H1 (cell line): ENCODE results near the gene NACA. TPM values are rescaled to one million over a fixed set of nuclear protein-coding genes. Genes with fewer than 3 reads are reported as not detected.

Experiments
- CTCF ChIA-PET: fragments of 300-600 bp; sonication (Branson Sonifier 250); formaldehyde crosslinking; loops from one replicate; lab custom pipeline; 2021; ENCODE audit not compliant: partially characterized antibody; lab: Charles Lee
- POLR2A ChIA-PET: fragments of 300-600 bp; sonication (Branson Sonifier 250); formaldehyde crosslinking; loops from one replicate; lab custom pipeline; 2021; ENCODE audit warnings: inconsistent platforms; ENCODE audit not compliant: partially characterized antibody; lab: Charles Lee
- DNase-seq, 2 experiments: peaks; one replicate each; pipeline versions ENCODE4 v3.0.0 to v3.0.0-alpha.2; 2010 to 2022; ENCODE audit warnings: low spot score in 2 of 2, low read depth in 1 of 2, mixed read lengths in 1 of 2
- FAIRE-seq: peaks from 2 replicates; lab custom pipeline; 2011; peaks lifted over from hg19 to GRCh38; lab: Jason Lieb, UNC
- H2AFZ ChIP-seq: 2 replicates; pipeline ENCODE4 v1.8.1; 2012; ENCODE audit warnings: low read length, inconsistent platforms
- H2AK5ac ChIP-seq: 2 replicates; pipeline ENCODE4 v1.6.1; 2013; ENCODE audit warnings: low read depth, low read length
- H2BK120ac ChIP-seq: replicated peaks from 2 replicates; pipeline ENCODE3; 2013; ENCODE audit warnings: low read depth, low read length, inconsistent platforms
- H2BK12ac ChIP-seq: 2 replicates; pipeline ENCODE4 v1.6.1; 2013; ENCODE audit warnings: low read depth, low read length
- H2BK15ac ChIP-seq: 2 replicates; pipeline ENCODE4 v1.6.1; 2013; ENCODE audit warnings: low read length
- H2BK20ac ChIP-seq: 2 replicates; pipeline ENCODE4 v1.6.1; 2013; ENCODE audit warnings: low read length
- H2BK5ac ChIP-seq: 2 replicates; pipeline ENCODE4 v1.6.1; 2013; ENCODE audit warnings: low read depth, low read length
- H3K14ac ChIP-seq: 2 replicates; pipeline ENCODE4 v1.6.1; 2013; ENCODE audit warnings: inconsistent platforms; ENCODE audit not compliant: insufficient read length
- H3K18ac ChIP-seq: 2 replicates; pipeline ENCODE4 v1.6.1; 2013; ENCODE audit warnings: low read length; ENCODE audit errors: extremely low read depth
- H3K23ac ChIP-seq: 2 replicates; pipeline ENCODE4 v1.6.1; 2013; ENCODE audit warnings: inconsistent platforms; ENCODE audit not compliant: insufficient read length
- H3K23me2 ChIP-seq: 2 replicates; pipeline ENCODE4 v1.6.1; 2013; ENCODE audit warnings: low read depth, low read length
- H3K27ac ChIP-seq: 2 replicates; pipeline ENCODE4 v1.6.1; 2011; ENCODE audit warnings: low read depth, low read length, inconsistent platforms
- H3K27me3 ChIP-seq, 4 experiments: replicated peaks in 1 of 4; 1 replicate in 1 of 4; 2 replicates in 3 of 4; pipeline versions ENCODE4 v1.6.1 to v1.8.1; 2011 to 2013; ENCODE audit warnings: low read length in 3 of 4, mild to moderate bottlenecking in 3 of 4, inconsistent platforms in 2 of 4, mixed read lengths in 2 of 4, moderate library complexity in 1 of 4; ENCODE audit not compliant: control insufficient read depth in 3 of 4, insufficient read depth in 3 of 4; ENCODE audit errors: extremely low read depth in 1 of 4
- H3K36me3 ChIP-seq, 4 experiments: 2 replicates each; pipeline versions ENCODE4 v1.6.1 to v1.8.1; 2011 to 2013; ENCODE audit warnings: mild to moderate bottlenecking in 4 of 4, low read length in 3 of 4, moderate library complexity in 2 of 4, control low read depth in 1 of 4, inconsistent platforms in 1 of 4; ENCODE audit not compliant: insufficient read depth in 4 of 4, control insufficient read depth in 2 of 4
- H3K4ac ChIP-seq: replicated peaks from 2 replicates; pipeline ENCODE3; 2013; ENCODE audit warnings: low read length, low read depth, mixed read lengths, inconsistent platforms; ENCODE audit not compliant: insufficient read length
- H3K4me1 ChIP-seq, 4 experiments: replicated peaks in 1 of 4; 1 replicate in 1 of 4; 2 replicates in 3 of 4; pipeline versions ENCODE4 v1.6.1 to v1.8.1; 2011 to 2013; ENCODE audit warnings: low read length in 3 of 4, inconsistent platforms in 2 of 4, mixed read lengths in 1 of 4; ENCODE audit not compliant: insufficient read depth in 4 of 4, control insufficient read depth in 3 of 4
- H3K4me2 ChIP-seq, 2 experiments: 2 replicates each; pipeline versions ENCODE4 v1.6.1 to v1.8.1; 2011 to 2013; ENCODE audit warnings: low read depth in 2 of 2, low read length in 2 of 2, control low read depth in 1 of 2, inconsistent platforms in 1 of 2, mild to moderate bottlenecking in 1 of 2; ENCODE audit not compliant: insufficient read depth in 1 of 2
- H3K4me3 ChIP-seq, 4 experiments: fragments of 200-600, 300-600 bp in 1 of 4; sonication (generic), shearing (Covaris generic), sonication (Bioruptor Twin) in 1 of 4; 2 replicates each; pipeline versions ENCODE4 v1.5.1 to v1.8.1; 2011 to 2016; ENCODE audit warnings: low read length in 4 of 4, low read depth in 3 of 4, control low read depth in 2 of 4, inconsistent platforms in 2 of 4, mild to moderate bottlenecking in 2 of 4, mixed read lengths in 1 of 4, moderate library complexity in 1 of 4; ENCODE audit not compliant: insufficient read depth in 2 of 4; ENCODE audit errors: extremely low read depth in 1 of 4
- H3K56ac ChIP-seq: replicated peaks from 2 replicates; pipeline ENCODE3; 2013; ENCODE audit warnings: low read depth, mild to moderate bottlenecking, mixed read lengths, low read length, inconsistent platforms; ENCODE audit not compliant: insufficient read length
- H3K79me1 ChIP-seq: 2 replicates; pipeline ENCODE4 v1.6.1; 2013; ENCODE audit warnings: low read depth, low read length, control low read depth
- H3K79me2 ChIP-seq, 2 experiments: 2 replicates each; pipeline versions ENCODE4 v1.6.1 to v1.8.1; 2012 to 2013; ENCODE audit warnings: low read length in 2 of 2, mild to moderate bottlenecking in 2 of 2, inconsistent platforms in 1 of 2; ENCODE audit not compliant: insufficient read depth in 2 of 2, control insufficient read depth in 1 of 2
- H3K9ac ChIP-seq, 4 experiments: replicated peaks in 1 of 4; 1 replicate in 1 of 4; 2 replicates in 3 of 4; pipeline versions ENCODE4 v1.6.1 to v1.8.1; 2011 to 2013; ENCODE audit warnings: low read depth in 3 of 4, low read length in 3 of 4, control low read depth in 2 of 4, mild to moderate bottlenecking in 2 of 4, moderate library complexity in 2 of 4, inconsistent platforms in 1 of 4; ENCODE audit errors: extremely low read depth in 1 of 4
- H3K9me3 ChIP-seq, 2 experiments: 2 replicates each; pipeline versions ENCODE4 v1.6.1 to v1.8.1; 2012 to 2013; ENCODE audit warnings: mild to moderate bottlenecking in 2 of 2, moderate library complexity in 2 of 2, control low read depth in 1 of 2, inconsistent platforms in 1 of 2, low read depth in 1 of 2, low read length in 1 of 2, mixed read lengths in 1 of 2; ENCODE audit not compliant: insufficient read depth in 2 of 2
- H4K20me1 ChIP-seq, 2 experiments: replicated peaks in 1 of 2; 2 replicates each; pipeline versions ENCODE3 to v1.8.1; 2011 to 2013; ENCODE audit warnings: inconsistent platforms in 2 of 2, low read length in 2 of 2, mild to moderate bottlenecking in 1 of 2; ENCODE audit not compliant: insufficient read depth in 2 of 2, control insufficient read depth in 1 of 2
- H4K5ac ChIP-seq: 2 replicates; pipeline ENCODE4 v1.6.1; 2013; ENCODE audit warnings: low read length, low read depth, mixed read lengths, inconsistent platforms; ENCODE audit not compliant: insufficient read length
- H4K8ac ChIP-seq: 2 replicates; pipeline ENCODE4 v1.8.0; 2013; ENCODE audit warnings: mild to moderate bottlenecking, moderate library complexity, low read length, inconsistent platforms; ENCODE audit not compliant: insufficient read depth; ENCODE audit errors: extremely low read depth
- H4K91ac ChIP-seq: replicated peaks from 2 replicates; pipeline ENCODE3; 2013; ENCODE audit warnings: low read length, mixed read lengths, inconsistent platforms; ENCODE audit not compliant: insufficient read length
- CHD2 ChIP-seq: IDR thresholded peaks from 2 replicates; pipeline ENCODE4 v1.6.1; 2012; ENCODE audit warnings: low read length, improper control_type of control experiment
- FOSL1 ChIP-seq: IDR thresholded peaks from 2 replicates; pipeline ENCODE4 v1.6.1; 2011; ENCODE audit warnings: mild to moderate bottlenecking, low read depth, low read length, moderate library complexity; ENCODE audit not compliant: insufficient read depth
- GTF2F1 ChIP-seq: IDR thresholded peaks from 2 replicates; pipeline ENCODE4 v1.6.1; 2012; ENCODE audit warnings: low read depth, low read length, improper control_type of control experiment, borderline replicate concordance
- HDAC2 ChIP-seq, 2 experiments: fragments of 300-600 bp in 1 of 2; sonication (generic) in 1 of 2; IDR thresholded peaks; 2 replicates each; pipeline ENCODE4 v1.6.1; 2011 to 2012; ENCODE audit warnings: low read depth in 2 of 2, low read length in 2 of 2, mild to moderate bottlenecking in 2 of 2, moderate library complexity in 2 of 2, borderline replicate concordance in 1 of 2, inconsistent platforms in 1 of 2
- JUN ChIP-seq: IDR thresholded peaks from 2 replicates; pipeline ENCODE4 v1.6.1; 2011; ENCODE audit warnings: low read depth, mild to moderate bottlenecking, improper control_type of control experiment, low read length
- MAX ChIP-seq: IDR thresholded peaks from 2 replicates; pipeline ENCODE4 v1.6.1; 2012; ENCODE audit warnings: inconsistent platforms
- RFX5 ChIP-seq: IDR thresholded peaks from 2 replicates; pipeline ENCODE4 v1.6.1; 2011; ENCODE audit warnings: low read depth, low read length, improper control_type of control experiment, borderline replicate concordance
- SRF ChIP-seq: IDR thresholded peaks from 2 replicates; pipeline ENCODE4 v1.6.1; 2011; ENCODE audit warnings: mild to moderate bottlenecking, low read depth, low read length, moderate library complexity
- WGBS, 2 experiments: shearing (Covaris generic) in 1 of 2; methylation state at CpG; one replicate each; pipeline versions ENCODE4 v1.1.6 to v1.1.7; 2013 to 2015; ENCODE audit warnings: low lambda C conversion rate in 2 of 2, mixed read lengths in 2 of 2, inconsistent platforms in 1 of 2, low coverage in 1 of 2, missing lambda C conversion rate in 1 of 2; ENCODE audit not compliant: insufficient replicate concordance in 2 of 2, insufficient coverage in 1 of 2, insufficient read length in 1 of 2; ENCODE audit errors: extremely low coverage in 1 of 2, missing lambda C conversion rate in 1 of 2; 5-methylcytosine and 5-hydroxymethylcytosine counted together
- polyA plus RNA-seq, 7 experiments: library from polyadenylated mRNA; depleted of rRNA in 3 of 7; stranded (reverse) in 5 of 7; unstranded in 2 of 7; fragments of >200 nt in 5 of 7; fragments of 200-250 nt in 2 of 7; gene quantifications; 1 replicate in 5 of 7; 2 replicates in 1 of 7; 4 replicates in 1 of 7; pipeline versions ENCODE4 v1.2.1 to v1.2.3, GENCODE V29; 2011 to 2013; ENCODE audit warnings: missing spikeins in 2 of 7, mixed read lengths in 2 of 7
- total RNA-seq: library from RNA; stranded (reverse); fragmentation: NEBNext Ultra II Directional; extraction: Animal tissue kit (Norgen Biotek cat#: 25700); gene quantifications from 2 replicates; pipeline ENCODE4 v1.2.1, GENCODE V29; 2021

The NACA gene
- total and polyA plus RNA-seq, 2 of the 8 experiments (the other 6 are each of a cell fraction or from before 2014, with no cell fraction given): 511 to 1,063 TPM

- H3K36me3 ChIP-seq: no peaks in the 10 kb centered on the region
- no peaks in the 10 kb centered on the region for H3K79me1 ChIP-seq
- H4K20me1 ChIP-seq: no peaks in the 10 kb centered on the region
- POLR2A ChIA-PET: interaction anchor here (0.9 to 52.4 kb wide), 4 partner anchors 9 to 42 kb away, joined by 3 to 1406 read pairs (median 32); partner anchors contain the start of genes NACA, PRIM1 and PTGES3
- no peaks in the 10 kb centered on the region for H3K23me2 ChIP-seq
- H2BK5ac ChIP-seq: no peak overlapping the region
- H2AFZ ChIP-seq: no peak overlapping the region; the same call in 1 of the 2 replicates
- H2BK12ac ChIP-seq: no peak overlapping the region
- H4K91ac ChIP-seq: no peak overlapping the region
- no peak for DNase-seq
- H3K56ac ChIP-seq: no peak overlapping the region
- WGBS, 2 experiments: 91% methylated on average over 2 of the region's 2 CpGs; no CpG with 5 or more reads in 1 of the 2 experiments
- no peak overlapping the region for H2BK20ac ChIP-seq
- H3K4ac ChIP-seq: no peak overlapping the region
- H3K4me1 ChIP-seq: peaks cover 0 to 5% (median 3%) of the 10 kb centered on the region in 4 experiments; a peak in 5 of 7 replicates
- H3K27ac ChIP-seq: no peak overlapping the region
- H4K5ac ChIP-seq: no peak overlapping the region
- H3K9me3 ChIP-seq: no peaks in the 10 kb centered on the region
- CTCF ChIA-PET: interaction anchor here (1.0 kb wide), 1 partner anchor 59 kb away, joined by 3 read pairs; no protein-coding TSS in a partner anchor
- H2BK120ac ChIP-seq: no peak overlapping the region
- TF ChIP-seq RFX5 (no peak), MAX (no peak), JUN (no peak), FOSL1 (no peak), CHD2 (no peak), SRF (no peak), GTF2F1 (no peak), HDAC2 (IDR thresholded peaks at IDR 0.05; ENCODE audit: borderline replicate concordance in 1 of 2, low read depth in 2 of 2, low read length in 2 of 2) (no peak)
- no peak overlapping the region for H3K9ac ChIP-seq
- no peak overlapping the region for H3K4me3 ChIP-seq
- no peak overlapping the region for H2AK5ac ChIP-seq
- H4K8ac ChIP-seq: no peak overlapping the region
- no peaks in the 10 kb centered on the region for H3K27me3 ChIP-seq
- H3K79me2 ChIP-seq: no peaks in the 10 kb centered on the region
- no peak overlapping the region for H2BK15ac ChIP-seq
- H3K23ac ChIP-seq: no peak overlapping the region
- no peak overlapping the region for H3K18ac ChIP-seq
- no peak overlapping the region for H3K4me2 ChIP-seq
- H3K14ac ChIP-seq: no peak overlapping the region
- FAIRE-seq: no peak
Measured at GRCh38 chr12:56695327-56696101, 29.6 kb downstream of the NACA start.
